Stomach (tissue), 4 donors: ENCODE data around the gene MANBA.

ENCODE experiments used
- CTCF ChIP-seq, 7 experiments: fragments of 450-650 bp in 4 of 7; fragments of 200-600 bp in 3 of 7; sonication (generic) in 3 of 7; IDR thresholded peaks; one replicate each; pipeline ENCODE4 v1.5.1; 2016 to 2019; ENCODE audit warnings: antibody characterized with exemption in 7 of 7, control low read depth in 2 of 7, mild to moderate bottlenecking in 1 of 7
- EP300 ChIP-seq: sonication (generic); formaldehyde crosslinking; IDR thresholded peaks from one replicate; pipeline ENCODE4 v1.6.1; 2017; ENCODE audit warnings: antibody characterized with exemption
- POLR2A ChIP-seq, 4 donors: fragments of 450-650 bp; IDR thresholded peaks; one replicate each; pipeline ENCODE4 v1.6.1; 2016; ENCODE audit warnings: antibody characterized with exemption in 4 of 4, control low read depth in 2 of 4, mild to moderate bottlenecking in 1 of 4, moderate library complexity in 1 of 4
- POLR2AphosphoS5 ChIP-seq, 3 donors: sonication (generic); formaldehyde crosslinking; IDR thresholded peaks; one replicate each; pipeline ENCODE4 v1.6.1; 2016; ENCODE audit warnings: antibody characterized with exemption in 3 of 3

DNA sequence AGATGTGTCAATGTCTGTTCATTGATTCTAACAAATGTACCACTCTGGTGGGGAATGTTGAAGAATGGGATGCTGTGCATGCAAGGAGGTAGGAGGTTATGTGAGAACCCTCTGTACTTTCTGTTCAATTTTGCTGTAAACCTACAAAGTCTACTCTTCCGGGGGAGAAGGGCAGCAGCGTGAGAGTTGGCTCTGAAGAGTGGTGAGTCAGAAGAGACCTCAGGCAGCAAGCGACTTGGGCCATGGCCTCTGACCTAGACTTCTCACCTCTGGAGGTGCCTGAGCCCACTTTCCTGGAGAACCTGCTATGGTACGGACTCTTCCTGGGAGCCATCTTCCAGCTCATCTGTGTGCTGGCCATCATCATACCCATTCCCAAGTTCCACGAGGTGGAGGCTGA, 26.7 kb downstream of the MANBA start:
- TF ChIP-seq CTCF (IDR thresholded peaks at IDR 0.05) (no peak), POLR2AphosphoS5 (IDR thresholded peaks at IDR 0.05) (no peak), POLR2A (IDR thresholded peaks at IDR 0.05) (no peak), EP300 (no peak)
